HCT116 (cell line): Measurements from ENCODE around the gene PCBP3. TPM values are rescaled to one million over a fixed set of nuclear protein-coding genes. Genes with fewer than 3 reads are reported as not detected.

Source experiments
- ATAC-seq: fragments of 200-7000 bp; cut with Tn5 transposase; 2 replicates; pipeline ENCODE4 v1.9.1; 2020; ENCODE audit warnings: mild to moderate bottlenecking, moderate library complexity
- BruUV-seq: library from RNA; stranded (reverse); fragments of 400-500 nt; replicated peaks from 2 replicates; lab custom pipeline; 2021; lab: Mats Ljungman, UMichigan
- CTCF ChIA-PET: fragments of 300-600 bp; sonication (Branson Sonifier 250); formaldehyde crosslinking; loops from one replicate; lab custom pipeline; 2021; ENCODE audit warnings: antibody characterized with exemption; lab: Charles Lee
- POLR2A ChIA-PET: fragments of 300-600, 350-600 bp; sonication (Branson Sonifier 250); formaldehyde crosslinking; loops from one replicate; lab custom pipeline; 2021; ENCODE audit warnings: antibody characterized with exemption; lab: Charles Lee
- RAD21 ChIA-PET, 2 experiments: fragments of 300-600 bp; sonication (Branson Sonifier 250); formaldehyde crosslinking; loops; one replicate each; lab custom pipeline; 2023; ENCODE audit warnings: low total read pairs in 2 of 2; ENCODE audit not compliant: uncharacterized antibody in 2 of 2, unreplicated experiment in 2 of 2, low non-redundant PET in 1 of 2; lab: Charles Lee
- DNase-seq: peaks from one replicate; pipeline ENCODE4 v3.0.0-alpha.2; 2010; ENCODE audit warnings: low read depth, low spot score
- H2AFZ ChIP-seq: fragments of 200-600 bp; shearing (Covaris generic), sonication (generic); 2 replicates; pipeline ENCODE4 v1.6.1; 2017; ENCODE audit warnings: low read depth, mixed run types, mixed read lengths, antibody characterized with exemption, low read length; ENCODE audit not compliant: poor library complexity, severe bottlenecking
- H3K27ac ChIP-seq: 2 replicates; pipeline ENCODE4 v1.5.1; 2012; ENCODE audit warnings: low read depth, low read length
- H3K27me3 ChIP-seq: fragments of 200-600 bp; sonication (generic); 2 replicates; pipeline ENCODE4 v1.6.1; 2016; ENCODE audit warnings: mixed run types, low read length, mixed read lengths; ENCODE audit not compliant: insufficient read depth
- H3K36me3 ChIP-seq, 2 experiments: fragments of 200-500 bp in 1 of 2; fragments of 200-600 bp in 1 of 2; sonication (Bioruptor generic) in 1 of 2; sonication (generic) in 1 of 2; 2 replicates each; pipeline versions ENCODE4 v1.5.1 to v1.6.1; 2014 to 2016; ENCODE audit warnings: low read length in 2 of 2, inconsistent platforms in 1 of 2, mixed read lengths in 1 of 2, mixed run types in 1 of 2; ENCODE audit not compliant: insufficient read depth in 2 of 2, control insufficient read depth in 1 of 2
- H3K4me1 ChIP-seq, 2 experiments: fragments of 200-600 bp in 1 of 2; sonication (generic) in 1 of 2; 2 replicates each; pipeline versions ENCODE4 v1.5.1 to v1.6.1; 2012 to 2017; ENCODE audit warnings: low read length in 2 of 2, inconsistent platforms in 1 of 2, mild to moderate bottlenecking in 1 of 2, mixed read lengths in 1 of 2, mixed run types in 1 of 2, moderate library complexity in 1 of 2; ENCODE audit not compliant: insufficient read depth in 2 of 2, control insufficient read depth in 1 of 2
- H3K4me2 ChIP-seq: fragments of 200-600 bp; sonication (generic); 2 replicates; pipeline ENCODE4 v1.6.1; 2017; ENCODE audit warnings: mixed run types, low read length, mixed read lengths
- H3K4me3 ChIP-seq, 2 experiments: fragments of 200-600 bp in 1 of 2; sonication (generic) in 1 of 2; replicated peaks in 1 of 2; 2 replicates each; pipeline ENCODE4 v1.5.1; 2011 to 2016; ENCODE audit warnings: low read length in 2 of 2, control low read depth in 1 of 2, low read depth in 1 of 2, mild to moderate bottlenecking in 1 of 2, mixed read lengths in 1 of 2, mixed run types in 1 of 2
- H3K79me2 ChIP-seq: fragments of 200-600 bp; sonication (generic); 2 replicates; pipeline ENCODE4 v1.6.1; 2017; ENCODE audit warnings: mild to moderate bottlenecking, mixed run types, low read length, moderate library complexity, mixed read lengths; ENCODE audit not compliant: insufficient read depth
- H3K9ac ChIP-seq: fragments of 200-600 bp; sonication (generic); 2 replicates; pipeline ENCODE4 v1.6.1; 2016; ENCODE audit warnings: low read length, mixed read lengths
- H3K9me2 ChIP-seq: fragments of 200-600 bp; sonication (generic), shearing (Covaris generic); 2 replicates; pipeline ENCODE4 v1.6.1; 2017; ENCODE audit warnings: mixed run types, mild to moderate bottlenecking, moderate library complexity; ENCODE audit not compliant: insufficient read depth
- H3K9me3 ChIP-seq, 2 experiments: fragments of 200-500 bp in 1 of 2; fragments of 200-600 bp in 1 of 2; sonication (Bioruptor generic) in 1 of 2; sonication (generic) in 1 of 2; 2 replicates each; pipeline ENCODE4 v1.6.1; 2014 to 2017; ENCODE audit warnings: low read length in 2 of 2, mixed read lengths in 2 of 2, inconsistent platforms in 1 of 2, low read depth in 1 of 2, mild to moderate bottlenecking in 1 of 2, mixed run types in 1 of 2, moderate library complexity in 1 of 2; ENCODE audit not compliant: control insufficient read depth in 1 of 2, insufficient read depth in 1 of 2
- H4K20me1 ChIP-seq: fragments of 200-600 bp; sonication (generic), shearing (Covaris generic); 2 replicates; pipeline ENCODE4 v1.6.1; 2017; ENCODE audit warnings: mixed run types, mild to moderate bottlenecking, moderate library complexity; ENCODE audit not compliant: insufficient read depth
- CBX3 ChIP-seq: IDR thresholded peaks from 2 replicates; pipeline ENCODE4 v1.6.1; 2012; ENCODE audit warnings: low read depth
- EGR1 ChIP-seq: IDR thresholded peaks from 2 replicates; pipeline ENCODE4 v1.6.1; 2012; ENCODE audit warnings: low read depth
- EZH2 ChIP-seq: fragments of 200-600 bp; sonication (generic); IDR thresholded peaks from 2 replicates; pipeline ENCODE4 v1.6.1; 2017; ENCODE audit warnings: antibody characterized with exemption, mixed run types
- EZH2phosphoT487 ChIP-seq: fragments of 200-600 bp; IDR thresholded peaks from 2 replicates; pipeline ENCODE4 v1.6.1; 2018; ENCODE audit warnings: antibody characterized with exemption, borderline replicate concordance
- FOSL1 ChIP-seq: IDR thresholded peaks from 2 replicates; pipeline ENCODE4 v1.6.1; 2012; ENCODE audit warnings: low read depth
- MAX ChIP-seq: IDR thresholded peaks from 2 replicates; pipeline ENCODE4 v1.6.1; 2012
- POLR2A ChIP-seq: IDR thresholded peaks from 2 replicates; pipeline ENCODE4 v1.7.0; 2011; ENCODE audit warnings: borderline replicate concordance; ENCODE audit not compliant: insufficient read depth, insufficient read length; ENCODE audit errors: extremely low read depth
- POLR2AphosphoS5 ChIP-seq: IDR thresholded peaks from 2 replicates; pipeline ENCODE4 v1.6.1; 2011; ENCODE audit warnings: mild to moderate bottlenecking, low read depth, low read length, moderate library complexity
- RAD21 ChIP-seq: IDR thresholded peaks from 2 replicates; pipeline ENCODE4 v1.6.1; 2012; ENCODE audit warnings: low read depth, mild to moderate bottlenecking
- SIN3A ChIP-seq: IDR thresholded peaks from 2 replicates; pipeline ENCODE4 v1.6.1; 2012; ENCODE audit warnings: low read depth
- SP1 ChIP-seq: IDR thresholded peaks from 2 replicates; pipeline ENCODE4 v1.6.1; 2012; ENCODE audit warnings: low read depth
- SRF ChIP-seq: IDR thresholded peaks from 2 replicates; pipeline ENCODE4 v1.6.1; 2012; ENCODE audit warnings: low read depth
- YY1 ChIP-seq: IDR thresholded peaks from 2 replicates; pipeline ENCODE4 v1.6.1; 2011; ENCODE audit warnings: low read length, low read depth, moderate library complexity, mild to moderate bottlenecking; ENCODE audit not compliant: insufficient replicate concordance; ENCODE audit errors: extremely low read depth
- ZFX ChIP-seq: fragments of 450-650 bp; IDR thresholded peaks from 2 replicates; pipeline ENCODE4 v1.6.1; 2017
- intact Hi-C: fragments of 100-400 bp; cut with micrococcal nuclease; formaldehyde crosslinking; loops from 2 replicates; pipeline ENCODE4 v1.10.0; 2022
- total RNA-seq: library from RNA; stranded (reverse); gene quantifications from one replicate; pipeline ENCODE4 v1.2.1, GENCODE V29; 2021; ENCODE audit not compliant: unreplicated experiment
- TF ChIP-seq, protein P1 (sequence below), 3 experiments: fragments of 200-600 bp in 1 of 3; sonication (generic) in 1 of 3; IDR thresholded peaks in 2 of 3; conservative IDR thresholded peaks in 1 of 3; 2 replicates each; pipeline ENCODE4 v1.5.1; 2012 to 2017; ENCODE audit warnings: low read depth in 2 of 3, low read length in 2 of 3, antibody characterized with exemption in 1 of 3, borderline replicate concordance in 1 of 3, control low read depth in 1 of 3, mild to moderate bottlenecking in 1 of 3, mixed read lengths in 1 of 3, mixed run types in 1 of 3, moderate library complexity in 1 of 3; ENCODE audit not compliant: insufficient read depth in 1 of 3

PCBP3 gene
- total RNA-seq, 1 experiment from 2014 or later, result 3.1 TPM

GRCh38 chr21:45853703-45854342 lies 210.3 kb downstream of the PCBP3 start:
- Histone ChIP-seq H4K20me1 (no peaks in the 10 kb centered on the region), H3K27ac (no peak overlapping the region), H3K4me1 (no peaks in the 10 kb centered on the region), H3K9me3 (no peaks in the 10 kb centered on the region), H3K4me3 (no peak overlapping the region), H3K9ac (no peak overlapping the region), H3K79me2 (no peaks in the 10 kb centered on the region), H3K9me2 (no peaks in the 10 kb centered on the region), H2AFZ (no peak overlapping the region), H3K27me3 (peaks cover 23% of the 10 kb centered on the region; the same call in 1 of the 2 replicates), H3K36me3 (no peaks in the 10 kb centered on the region), H3K4me2 (no peak overlapping the region)
- BruUV-seq, result no TSS peak
- CTCF ChIA-PET, result no interaction called here
- intact Hi-C loops, result no loop called here
- no peak for DNase-seq
- ATAC-seq, result no peak
- RAD21 ChIA-PET, result no interaction called here
- TF ChIP-seq YY1 (no peak), ZFX (no peak), EZH2 (no peak), POLR2A (no peak), RAD21 (no peak), SIN3A (no peak), EGR1 (no peak), SP1 (no peak), EZH2phosphoT487 (no peak), FOSL1 (no peak), MAX (no peak), SRF (no peak), CBX3 (no peak), POLR2AphosphoS5 (no peak)
- TF ChIP-seq, protein P1, sequence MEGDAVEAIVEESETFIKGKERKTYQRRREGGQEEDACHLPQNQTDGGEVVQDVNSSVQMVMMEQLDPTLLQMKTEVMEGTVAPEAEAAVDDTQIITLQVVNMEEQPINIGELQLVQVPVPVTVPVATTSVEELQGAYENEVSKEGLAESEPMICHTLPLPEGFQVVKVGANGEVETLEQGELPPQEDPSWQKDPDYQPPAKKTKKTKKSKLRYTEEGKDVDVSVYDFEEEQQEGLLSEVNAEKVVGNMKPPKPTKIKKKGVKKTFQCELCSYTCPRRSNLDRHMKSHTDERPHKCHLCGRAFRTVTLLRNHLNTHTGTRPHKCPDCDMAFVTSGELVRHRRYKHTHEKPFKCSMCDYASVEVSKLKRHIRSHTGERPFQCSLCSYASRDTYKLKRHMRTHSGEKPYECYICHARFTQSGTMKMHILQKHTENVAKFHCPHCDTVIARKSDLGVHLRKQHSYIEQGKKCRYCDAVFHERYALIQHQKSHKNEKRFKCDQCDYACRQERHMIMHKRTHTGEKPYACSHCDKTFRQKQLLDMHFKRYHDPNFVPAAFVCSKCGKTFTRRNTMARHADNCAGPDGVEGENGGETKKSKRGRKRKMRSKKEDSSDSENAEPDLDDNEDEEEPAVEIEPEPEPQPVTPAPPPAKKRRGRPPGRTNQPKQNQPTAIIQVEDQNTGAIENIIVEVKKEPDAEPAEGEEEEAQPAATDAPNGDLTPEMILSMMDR (IDR thresholded peaks at IDR 0.05 in 2 of 3, conservative IDR thresholded peaks at IDR 0.05 in 1 of 3; ENCODE audit: borderline replicate concordance in 1 of 3, insufficient read depth in 1 of 3, low read depth in 2 of 3, low read length in 2 of 3), result no peak
- POLR2A ChIA-PET, result no interaction called here
